K562 (cell line): Measurements from ENCODE around the gene CXCL17. TPM values are rescaled to one million over a fixed set of nuclear protein-coding genes. Genes with fewer than 3 reads are reported as not detected.

Experiments used
- ATAC-seq: fragments of 200-7000 bp; cut with Tn5 transposase; 3 replicates; pipeline ENCODE4 v1.9.1; 2020; ENCODE audit warnings: moderate library complexity
- BruUV-seq: library from RNA; stranded (reverse); fragments of 400-500 nt; replicated peaks from 2 replicates; lab custom pipeline; 2021; lab: Mats Ljungman, UMichigan
- CTCF ChIA-PET: fragments of 300-600 bp; formaldehyde crosslinking; extraction: SDS; loops from one replicate; lab custom pipeline; 2021; ENCODE audit warnings: low intra/inter-chr PET ratio; lab: Yijun Ruan, JAX
- POLR2A ChIA-PET: fragments of 300-600, 350-650 bp; sonication (Branson Sonifier 250); formaldehyde crosslinking; extraction: SDS; loops from one replicate; lab custom pipeline; 2021; ENCODE audit warnings: antibody characterized with exemption, inconsistent platforms; lab: Yijun Ruan, JAX
- DNase-seq, 4 experiments: peaks; one replicate each; pipeline versions ENCODE4 v3.0.0 to v3.0.0-alpha.2; 2011 to 2018; ENCODE audit warnings: low spot score in 3 of 4, mixed read lengths in 3 of 4; ENCODE audit errors: extremely low read depth in 1 of 4
- FAIRE-seq: peaks from 2 replicates; lab custom pipeline; 2011; peaks lifted over from hg19 to GRCh38; lab: Jason Lieb, UNC
- H2AFZ ChIP-seq: 2 replicates; pipeline ENCODE4 v1.6.0; 2011; ENCODE audit warnings: low read depth, low read length, control low read depth, inconsistent platforms
- H3K27ac ChIP-seq: fragments of 200-600 bp; 3 replicates; pipeline ENCODE4 v1.8.0; 2011; ENCODE audit warnings: low read depth, mild to moderate bottlenecking, control low read depth, inconsistent platforms, low read length, moderate library complexity, mixed read lengths; ENCODE audit errors: extremely low read depth
- H3K27me3 ChIP-seq, 2 experiments: fragments of 300-600 bp in 1 of 2; 2 replicates in 1 of 2; 3 replicates in 1 of 2; pipeline versions ENCODE4 v1.6.0 to v1.8.0; 2011; ENCODE audit warnings: inconsistent platforms in 2 of 2, low read length in 2 of 2, mild to moderate bottlenecking in 1 of 2, mixed read lengths in 1 of 2, moderate library complexity in 1 of 2; ENCODE audit not compliant: control insufficient read depth in 2 of 2, insufficient read depth in 2 of 2
- H3K36me3 ChIP-seq: fragments of 300-600 bp; 3 replicates; pipeline ENCODE4 v1.8.0; 2011; ENCODE audit warnings: mild to moderate bottlenecking, low read length, inconsistent platforms; ENCODE audit not compliant: control insufficient read depth, insufficient read depth
- H3K4me1 ChIP-seq, 2 experiments: fragments of 200-600 bp in 1 of 2; replicated peaks in 1 of 2; 2 replicates in 1 of 2; 3 replicates in 1 of 2; pipeline versions ENCODE4 v1.5.1 to v1.8.0; 2011; ENCODE audit warnings: inconsistent platforms in 2 of 2, low read length in 2 of 2, mild to moderate bottlenecking in 1 of 2, mixed read lengths in 1 of 2, moderate library complexity in 1 of 2; ENCODE audit not compliant: control insufficient read depth in 2 of 2, insufficient read depth in 2 of 2
- H3K4me2 ChIP-seq: 2 replicates; pipeline ENCODE4 v1.6.1; 2011; ENCODE audit warnings: low read length, control low read depth, inconsistent platforms, mixed read lengths; ENCODE audit not compliant: insufficient read depth
- H3K4me3 ChIP-seq: fragments of 200-600 bp; sonication (generic), shearing (Covaris generic); 2 replicates; pipeline ENCODE4 v1.5.1; 2016; ENCODE audit warnings: control low read depth, inconsistent platforms
- H3K79me2 ChIP-seq: fragments of 200-600 bp; 3 replicates; pipeline ENCODE4 v1.8.0; 2011; ENCODE audit warnings: low read length, inconsistent platforms; ENCODE audit not compliant: control insufficient read depth, insufficient read depth
- H3K9ac ChIP-seq, 2 experiments: 2 replicates each; pipeline versions ENCODE4 v1.6.0 to v1.6.1; 2011; ENCODE audit warnings: low read depth in 2 of 2, low read length in 2 of 2, control low read depth in 1 of 2, inconsistent platforms in 1 of 2, mild to moderate bottlenecking in 1 of 2, mixed read lengths in 1 of 2; ENCODE audit not compliant: insufficient read depth in 1 of 2
- H3K9me1 ChIP-seq: one replicate; pipeline ENCODE4 v1.6.0; 2011; ENCODE audit warnings: inconsistent platforms, mild to moderate bottlenecking, low read length, moderate library complexity; ENCODE audit not compliant: control insufficient read depth, insufficient read depth
- H3K9me3 ChIP-seq: replicated peaks from 2 replicates; pipeline ENCODE4 v1.5.1; 2011; ENCODE audit warnings: low read depth, low read length, inconsistent platforms; ENCODE audit not compliant: control insufficient read depth, insufficient read depth
- H4K20me1 ChIP-seq: replicated peaks from 2 replicates; pipeline ENCODE4 v1.6.1; 2011; ENCODE audit warnings: low read length, inconsistent platforms, mixed read lengths; ENCODE audit not compliant: control insufficient read depth, insufficient read depth
- ASH1L ChIP-seq: fragments of 450-650 bp; IDR thresholded peaks from 2 replicates; pipeline ENCODE4 v1.6.1; 2018; ENCODE audit warnings: borderline replicate concordance, mild to moderate bottlenecking, low read depth; ENCODE audit not compliant: partially characterized antibody
- NCOA1 ChIP-seq: fragments of 450-650 bp; IDR thresholded peaks from 2 replicates; pipeline ENCODE4 v1.6.1; 2016; ENCODE audit warnings: low read depth
- PHB2 ChIP-seq: fragments of 450-650 bp; IDR thresholded peaks from 2 replicates; pipeline ENCODE4 v1.6.1; 2017; ENCODE audit warnings: low read depth
- SMARCA5 ChIP-seq: fragments of 450-650 bp; IDR thresholded peaks from 2 replicates; pipeline ENCODE4 v1.6.1; 2016
- SP1 ChIP-seq: sonication (generic); formaldehyde crosslinking; IDR thresholded peaks from 2 replicates; pipeline ENCODE4 v1.8.1; 2022; ENCODE audit warnings: mild to moderate bottlenecking, missing genetic modification reagents
- ZBTB33 ChIP-seq: sonication (generic); formaldehyde crosslinking; IDR thresholded peaks from 2 replicates; pipeline ENCODE4 v1.8.1; 2023; ENCODE audit warnings: mild to moderate bottlenecking, missing genetic modification reagents
- ZBTB43 ChIP-seq: sonication (generic); formaldehyde crosslinking; IDR thresholded peaks from 2 replicates; pipeline ENCODE4 v1.8.0; 2023; ENCODE audit warnings: mild to moderate bottlenecking, missing genetic modification reagents
- ZFP36 ChIP-seq: fragments of 150-350 bp; IDR thresholded peaks from 2 replicates; pipeline ENCODE4 v1.6.1; 2018; ENCODE audit warnings: low read length, low read depth; ENCODE audit not compliant: partially characterized antibody
- WGBS: fragments of 100-300 bp; shearing (Covaris generic); methylation state at CpG from one replicate; pipeline ENCODE4 v1.1.6; 2016; ENCODE audit warnings: low coverage, mixed read lengths; ENCODE audit not compliant: insufficient coverage; ENCODE audit errors: missing lambda C conversion rate; 5-methylcytosine and 5-hydroxymethylcytosine counted together
- in situ Hi-C: fragments of 300-500 bp; cut with MboI; formaldehyde crosslinking; loops from 4 replicates; pipeline ENCODE4 v1.15.0; 2018; ENCODE audit warnings: inconsistent platforms, mixed read lengths
- intact Hi-C: fragments of 100-400 bp; cut with micrococcal nuclease; formaldehyde crosslinking; loops from 2 replicates; pipeline ENCODE4 v1.14.2; 2022
- polyA plus RNA-seq, 8 experiments: library from polyadenylated mRNA; depleted of rRNA in 4 of 8; stranded (reverse) in 5 of 8; unstranded in 3 of 8; fragments of >200 nt; fragmentation: Nextera tagmentation in 2 of 8; fragmentation: Illumina TruSeq in 1 of 8; extraction: Ambion mirVana in 2 of 8; extraction: Trizol in 1 of 8; gene quantifications; 2 replicates each; pipeline versions ENCODE4 v1.2.1 to v1.2.3, GENCODE V29; 2011 to 2014; ENCODE audit warnings: inconsistent platforms in 1 of 8, missing spikeins in 1 of 8
- total RNA-seq, 7 experiments: library from RNA; depleted of rRNA in 6 of 7; stranded (reverse); fragments of >200 nt in 6 of 7; fragmentation: Illumina TruSeq in 2 of 7; extraction: Trizol in 2 of 7; gene quantifications; 2 replicates each; pipeline versions ENCODE4 v1.2.1 to v1.2.3, GENCODE V29; 2011 to 2021; ENCODE audit warnings: low replicate concordance in 1 of 7

CXCL17 gene
- total and polyA plus RNA-seq, 9 of the 15 experiments (the other 6 are each of a cell fraction or from before 2014, with no cell fraction given): 0.10 to 0.15 TPM; not detected in 7

GRCh38 chr19:42401365-42402303, 41.1 kb downstream of the CXCL17 start (continued):
- TF ChIP-seq ZBTB33 (CRISPR knock-in tag) (peak; percentile 44; the same call in 1 of the 2 replicates), NCOA1 (no peak)
- TF ChIP-seq, all 486 proteins: peak for 22

GRCh38 chr19:42400404-42400803, 42.3 kb downstream of the CXCL17 start:
- 40% methylated on average over 1 of the region's 1 CpG for WGBS
- TF ChIP-seq SP1 (CRISPR knock-in tag): no peak
- no peak for TF ChIP-seq ASH1L
- peak; percentile 81 for TF ChIP-seq ZFP36
- TF ChIP-seq ZBTB43 (CRISPR knock-in tag): no peak
- TF ChIP-seq SMARCA5: no peak
- TF ChIP-seq PHB2: no peak
- BruUV-seq: no TSS peak
- Histone ChIP-seq H3K4me1 (peaks cover 13 to 31% of the 10 kb centered on the region in 2 experiments), H2AFZ (no peak overlapping the region), H3K9ac (peak overlapping the region in 1 of 2 experiments; percentile 20; a peak in 1 of 4 replicates), H3K9me3 (no peaks in the 10 kb centered on the region), H3K9me1 (peaks cover 5% of the 10 kb centered on the region), H4K20me1 (peaks cover 7% of the 10 kb centered on the region), H3K4me3 (no peak overlapping the region), H3K27me3 (peaks cover 0 to 9% of the 10 kb centered on the region in 2 experiments; a peak in 2 of 5 replicates), H3K27ac (no peak overlapping the region), H3K79me2 (peaks cover 6% of the 10 kb centered on the region; the same call in 1 of the 3 replicates), H3K36me3 (no peaks in the 10 kb centered on the region), H3K4me2 (no peak overlapping the region)
- intact Hi-C loops (no loop called here), in situ Hi-C loops (no loop called here)
- no peak for DNase-seq
- ATAC-seq: no peak
- ChIA-PET POLR2A (interaction anchor here (0.6 to 0.9 kb wide), 2 partner anchors 24 to 78 kb away, joined by 3 to 4 read pairs; no protein-coding TSS in a partner anchor), CTCF (interaction anchor here (1.4 to 1.7 kb wide), 3 partner anchors 267 to 292 kb away, joined by 3 to 16 read pairs (median 11); no protein-coding TSS in a partner anchor)
- FAIRE-seq: no peak
